Cardiac muscle cell (in vitro differentiated cells and primary cell): ENCODE results near the gene GPX3. TPM values are rescaled to one million over a fixed set of nuclear protein-coding genes. Genes with fewer than 3 reads are reported as not detected.

Source experiments
- DNase-seq, 2 donors: peaks; one replicate each; pipeline versions ENCODE4 v3.0.0 to v3.0.0-alpha.2; 2010 to 2017; ENCODE audit warnings: low read depth in 1 of 2, low spot score in 1 of 2
- H3K27ac ChIP-seq: fragments of 200-600 bp; sonication (generic); 2 replicates; pipeline ENCODE4 v1.5.1; 2016
- H3K27me3 ChIP-seq: fragments of 200-600 bp; sonication (generic); 2 replicates; pipeline ENCODE4 v1.6.0; 2016; ENCODE audit warnings: control low read depth
- H3K36me3 ChIP-seq: fragments of 200-600 bp; sonication (generic); 2 replicates; pipeline ENCODE4 v1.5.1; 2016; ENCODE audit warnings: control low read depth
- H3K4me1 ChIP-seq: fragments of 200-600 bp; sonication (generic); 2 replicates; pipeline ENCODE4 v1.8.1; 2017; ENCODE audit warnings: low read depth, mild to moderate bottlenecking, mixed run types
- H3K4me3 ChIP-seq: fragments of 200-600 bp; sonication (generic); 2 replicates; pipeline ENCODE4 v1.5.1; 2016; ENCODE audit warnings: mild to moderate bottlenecking
- H3K9me3 ChIP-seq: fragments of 200-600 bp; sonication (generic); 2 replicates; pipeline ENCODE4 v1.5.1; 2017; ENCODE audit warnings: low read depth, mild to moderate bottlenecking, control low read depth
- CTCF ChIP-seq: IDR thresholded peaks from 2 replicates; pipeline ENCODE4 v1.5.1; 2012; ENCODE audit warnings: low read depth, mild to moderate bottlenecking, low read length
- polyA plus RNA-seq: library from polyadenylated mRNA; unstranded; fragments of >200 nt; fragmentation: Nextera tagmentation; extraction: Ambion mirVana; gene quantifications from 2 replicates; pipeline ENCODE4 v1.2.1, GENCODE V29; 2016
- total RNA-seq: library from RNA; depleted of rRNA; stranded (reverse); fragments of >200 nt; gene quantifications from 2 replicates; pipeline ENCODE4 v1.2.3, GENCODE V29; 2016

GPX3 gene
- total and polyA plus RNA-seq, 2 experiments from 2014 or later: 46.6 to 121 TPM

DNA sequence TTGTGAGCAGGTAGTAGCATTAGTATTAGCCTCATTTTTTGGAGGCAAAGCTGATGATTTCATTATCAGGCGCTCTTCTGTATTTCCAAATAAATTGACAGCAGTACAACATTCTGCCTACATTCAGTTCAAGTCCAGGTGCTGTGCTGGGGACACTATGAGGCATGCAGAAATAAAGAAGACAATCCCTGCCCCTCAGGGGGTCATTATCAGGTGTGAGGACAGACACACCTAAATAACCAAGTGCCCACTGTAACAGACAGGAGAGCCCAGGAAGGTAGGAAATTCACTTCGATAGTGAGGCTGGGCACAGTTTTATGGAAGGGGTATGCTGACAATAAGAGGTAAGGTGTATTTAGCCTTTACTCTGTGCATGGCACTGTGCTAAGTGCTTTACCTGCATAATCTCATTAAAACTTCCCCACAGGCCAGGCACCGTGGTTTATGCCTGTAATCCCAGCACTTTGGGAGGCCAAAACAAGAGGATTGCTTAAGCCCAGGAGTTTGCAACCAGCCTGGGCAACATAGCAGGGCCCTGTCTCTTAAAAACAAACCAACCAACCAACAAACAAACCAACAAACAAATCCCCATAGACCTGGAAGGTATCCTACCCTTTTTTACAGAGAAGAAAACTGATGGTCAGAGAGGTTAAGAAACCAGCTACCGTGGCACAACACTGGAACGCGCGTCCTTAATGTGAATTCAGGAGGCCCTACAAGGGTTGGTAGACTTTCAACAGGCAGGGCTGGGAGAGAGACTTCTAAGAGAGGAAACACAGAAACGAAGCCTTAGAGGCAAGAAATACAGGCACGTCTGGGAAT lies 17.5 kb upstream of the GPX3 start:
- H3K27me3 ChIP-seq: no peaks in the 10 kb centered on the region
- no peaks in the 10 kb centered on the region for H3K9me3 ChIP-seq
- DNase-seq: no peak
- peaks cover 19% of the 10 kb centered on the region for H3K4me1 ChIP-seq
- H3K36me3 ChIP-seq: no peaks in the 10 kb centered on the region
- no peak overlapping the region for H3K4me3 ChIP-seq
- no peak overlapping the region for H3K27ac ChIP-seq
- no peak for TF ChIP-seq CTCF

GRCh38 chr5:151003503-151003860 lies 16.9 kb upstream of the GPX3 start:
- Histone ChIP-seq H3K4me3 (no peak overlapping the region), H3K27me3 (no peaks in the 10 kb centered on the region), H3K9me3 (no peaks in the 10 kb centered on the region), H3K4me1 (peaks cover 19% of the 10 kb centered on the region), H3K36me3 (no peaks in the 10 kb centered on the region), H3K27ac (no peak overlapping the region)
- no peak for TF ChIP-seq CTCF
- DNase-seq: no peak

GRCh38 chr5:151004499-151004898 lies 15.9 kb upstream of the GPX3 start:
- Histone ChIP-seq H3K27ac (no peak overlapping the region), H3K9me3 (no peaks in the 10 kb centered on the region), H3K27me3 (no peaks in the 10 kb centered on the region), H3K4me1 (peaks cover 19% of the 10 kb centered on the region), H3K36me3 (no peaks in the 10 kb centered on the region), H3K4me3 (no peak overlapping the region)
- no peak for DNase-seq
- TF ChIP-seq CTCF: no peak

DNA sequence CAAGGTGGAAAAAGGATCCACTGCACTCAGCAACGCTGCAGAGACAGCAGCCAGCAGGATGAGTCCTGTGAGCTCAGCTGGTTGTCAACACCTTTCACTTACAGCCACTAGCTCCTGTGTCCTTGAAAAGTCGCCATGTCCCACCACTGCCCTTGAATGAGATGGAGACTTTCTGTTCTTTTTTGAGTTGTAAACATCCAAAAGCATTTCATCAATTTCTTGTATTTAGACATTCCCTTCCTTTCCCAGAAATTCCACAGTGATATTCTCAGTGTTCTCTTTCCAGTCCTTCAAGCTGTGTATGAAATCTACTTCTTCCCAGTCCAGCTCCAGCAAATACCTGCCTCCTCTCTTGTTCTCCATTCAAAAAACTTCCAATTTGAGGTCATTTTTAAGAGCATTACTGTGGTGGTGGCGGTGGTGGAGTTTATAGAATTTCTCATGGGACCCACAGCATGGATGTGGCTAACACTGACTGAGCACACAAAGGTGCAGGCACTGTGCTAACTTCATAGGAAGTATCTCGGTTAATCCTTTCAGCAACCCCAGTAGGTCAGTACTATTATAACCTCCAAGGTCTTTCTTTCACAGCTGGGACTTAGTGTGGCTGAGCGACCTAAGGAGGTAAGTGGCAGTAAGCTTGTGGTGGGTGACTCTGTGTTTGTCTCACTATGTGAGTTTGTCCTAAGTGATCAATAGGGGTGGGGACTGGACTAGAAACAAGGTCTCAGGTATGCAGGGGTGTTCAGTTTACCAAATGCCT lies 15.0 kb upstream of the GPX3 start:
- peaks cover 19% of the 10 kb centered on the region for H3K4me1 ChIP-seq
- H3K27ac ChIP-seq: peak overlapping the region; percentile 7
- DNase-seq: peak; percentile 27 to 31
- TF ChIP-seq CTCF: no peak
- H3K27me3 ChIP-seq: no peaks in the 10 kb centered on the region
- no peaks in the 10 kb centered on the region for H3K36me3 ChIP-seq
- no peaks in the 10 kb centered on the region for H3K9me3 ChIP-seq
- H3K4me3 ChIP-seq: no peak overlapping the region

GRCh38 chr5:151005950-151006576 lies 14.3 kb upstream of the GPX3 start:
- peaks cover 19% of the 10 kb centered on the region for H3K4me1 ChIP-seq
- no peaks in the 10 kb centered on the region for H3K9me3 ChIP-seq
- H3K36me3 ChIP-seq: no peaks in the 10 kb centered on the region
- peak overlapping the region; percentile 7 for H3K27ac ChIP-seq
- no peak overlapping the region for H3K4me3 ChIP-seq
- no peak for TF ChIP-seq CTCF
- DNase-seq: peak; percentile 32 to 90
- H3K27me3 ChIP-seq: no peaks in the 10 kb centered on the region
